ENCODE results near the gene SPTBN2.

SPTBN2 gene

GRCh38 chr11:66670816-66671215, 58.2 kb downstream of the SPTBN2 start:
- in situ Hi-C loops (cut with HindIII; ENCODE audit: low sequenced_read_pairs) = no loop called here
- no peak for DNase-seq (ENCODE audit: low read depth)
- TF ChIP-seq, protein P1, sequence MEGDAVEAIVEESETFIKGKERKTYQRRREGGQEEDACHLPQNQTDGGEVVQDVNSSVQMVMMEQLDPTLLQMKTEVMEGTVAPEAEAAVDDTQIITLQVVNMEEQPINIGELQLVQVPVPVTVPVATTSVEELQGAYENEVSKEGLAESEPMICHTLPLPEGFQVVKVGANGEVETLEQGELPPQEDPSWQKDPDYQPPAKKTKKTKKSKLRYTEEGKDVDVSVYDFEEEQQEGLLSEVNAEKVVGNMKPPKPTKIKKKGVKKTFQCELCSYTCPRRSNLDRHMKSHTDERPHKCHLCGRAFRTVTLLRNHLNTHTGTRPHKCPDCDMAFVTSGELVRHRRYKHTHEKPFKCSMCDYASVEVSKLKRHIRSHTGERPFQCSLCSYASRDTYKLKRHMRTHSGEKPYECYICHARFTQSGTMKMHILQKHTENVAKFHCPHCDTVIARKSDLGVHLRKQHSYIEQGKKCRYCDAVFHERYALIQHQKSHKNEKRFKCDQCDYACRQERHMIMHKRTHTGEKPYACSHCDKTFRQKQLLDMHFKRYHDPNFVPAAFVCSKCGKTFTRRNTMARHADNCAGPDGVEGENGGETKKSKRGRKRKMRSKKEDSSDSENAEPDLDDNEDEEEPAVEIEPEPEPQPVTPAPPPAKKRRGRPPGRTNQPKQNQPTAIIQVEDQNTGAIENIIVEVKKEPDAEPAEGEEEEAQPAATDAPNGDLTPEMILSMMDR (IDR thresholded peaks at IDR 0.05; ENCODE audit: low read depth, low read length, missing control alignments) = no peak
- no peak overlapping the region for H3K4me3 ChIP-seq (ENCODE audit: low read depth, low read length)

DNA sequence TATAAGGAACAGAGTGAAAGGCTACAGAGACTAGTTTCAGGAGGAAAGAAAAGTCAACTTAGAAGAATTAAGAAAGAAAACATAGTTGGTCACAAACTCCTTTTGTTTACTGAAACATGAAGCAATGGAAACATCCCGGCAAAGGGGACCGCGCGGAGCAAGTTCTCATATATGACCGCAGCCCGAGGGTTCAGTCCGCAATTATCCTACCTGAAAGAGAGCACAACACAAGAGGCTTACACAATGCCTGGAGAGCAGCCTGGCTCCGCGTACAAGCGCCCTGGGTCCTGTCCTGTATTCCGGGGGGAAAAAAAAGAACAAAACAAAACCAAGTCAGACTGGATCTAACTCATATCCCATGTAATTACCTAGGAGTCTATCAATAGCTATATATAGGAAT, 63.6 kb downstream of the SPTBN2 start:
- no peak for DNase-seq (ENCODE audit: low read depth)
- TF ChIP-seq, protein P1 (IDR thresholded peaks at IDR 0.05; ENCODE audit: low read depth, low read length, missing control alignments) = no peak
- no peak overlapping the region for H3K4me3 ChIP-seq (ENCODE audit: low read depth, low read length)
- in situ Hi-C loops (cut with HindIII; ENCODE audit: low sequenced_read_pairs) = no loop called here

- H3K4me3 ChIP-seq (ENCODE audit: low read depth, low read length) = no peak overlapping the region
- in situ Hi-C loops (cut with HindIII; ENCODE audit: low sequenced_read_pairs) = no loop called here
- no peak for DNase-seq (ENCODE audit: low read depth)
- TF ChIP-seq, protein P1 (IDR thresholded peaks at IDR 0.05; ENCODE audit: low read depth, low read length, missing control alignments) = no peak
Observed at GRCh38 chr11:66663741-66664296, 65.2 kb downstream of the SPTBN2 start.

- DNase-seq (ENCODE audit: low read depth) = no peak
- in situ Hi-C loops (cut with HindIII; ENCODE audit: low sequenced_read_pairs) = no loop called here
- TF ChIP-seq, protein P1 (IDR thresholded peaks at IDR 0.05; ENCODE audit: low read depth, low read length, missing control alignments) = no peak
- no peak overlapping the region for H3K4me3 ChIP-seq (ENCODE audit: low read depth, low read length)
Observed at GRCh38 chr11:66659763-66660162, 69.3 kb downstream of the SPTBN2 start.

GRCh38 chr11:66653123-66653522, 75.9 kb downstream of the SPTBN2 start:
- no peak overlapping the region for H3K4me3 ChIP-seq (ENCODE audit: low read depth, low read length)
- TF ChIP-seq, protein P1 (IDR thresholded peaks at IDR 0.05; ENCODE audit: low read depth, low read length, missing control alignments) = no peak
- in situ Hi-C loops (cut with HindIII; ENCODE audit: low sequenced_read_pairs) = no loop called here
- no peak for DNase-seq (ENCODE audit: low read depth)

- in situ Hi-C loops (cut with HindIII; ENCODE audit: low sequenced_read_pairs) = no loop called here
- TF ChIP-seq, protein P1 (IDR thresholded peaks at IDR 0.05; ENCODE audit: low read depth, low read length, missing control alignments) = no peak
Observed at GRCh38 chr11:66652651-66653050, 76.4 kb downstream of the SPTBN2 start.

More at GRCh38 chr11:66652651-66653050, 76.4 kb downstream of the SPTBN2 start:
- no peak for DNase-seq (ENCODE audit: low read depth)
- no peak overlapping the region for H3K4me3 ChIP-seq (ENCODE audit: low read depth, low read length)
